ENCODE measurements around the gene RSU1.

The RSU1 gene

DNA sequence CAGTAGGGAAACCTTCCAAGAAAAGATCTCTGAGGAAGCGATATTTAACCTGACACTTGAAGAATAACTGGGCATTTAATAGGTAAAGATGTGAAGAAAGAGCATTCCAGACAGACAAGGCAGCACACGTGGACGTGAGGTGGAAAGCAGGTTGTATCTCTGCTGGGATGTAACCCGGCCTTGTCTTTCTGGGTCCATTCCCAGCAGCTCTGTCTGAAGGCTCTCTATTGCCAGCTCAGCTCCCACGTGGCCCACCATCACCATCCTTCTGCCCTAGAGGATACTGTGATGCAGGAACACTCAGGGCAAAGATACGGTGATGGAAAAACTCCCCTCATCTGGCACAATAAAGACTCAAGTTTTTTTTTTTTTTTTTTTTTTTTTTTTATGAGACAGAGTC lies 137.7 kb downstream of the RSU1 start:
- no peaks in the 10 kb centered on the region; the same call in 1 of the 2 replicates for H3K4me1 ChIP-seq (ENCODE audit: control insufficient read depth, insufficient read depth, low read length)
- no peak overlapping the region for H3K9ac ChIP-seq (ENCODE audit: low read depth, low read length)
- no peak overlapping the region for H3K27ac ChIP-seq (ENCODE audit: low read depth, low read length)
- no peaks in the 10 kb centered on the region for H3K36me3 ChIP-seq (ENCODE audit: control insufficient read depth, insufficient read depth, low read length)
- no peaks in the 10 kb centered on the region for H3K27me3 ChIP-seq (ENCODE audit: control insufficient read depth, insufficient read depth, low read length)
- no peak overlapping the region for H3K4me3 ChIP-seq (ENCODE audit: low read depth, low read length)
- H3K9me3 ChIP-seq (ENCODE audit: control insufficient read depth, insufficient read depth, low read length), result no peaks in the 10 kb centered on the region

DNA sequence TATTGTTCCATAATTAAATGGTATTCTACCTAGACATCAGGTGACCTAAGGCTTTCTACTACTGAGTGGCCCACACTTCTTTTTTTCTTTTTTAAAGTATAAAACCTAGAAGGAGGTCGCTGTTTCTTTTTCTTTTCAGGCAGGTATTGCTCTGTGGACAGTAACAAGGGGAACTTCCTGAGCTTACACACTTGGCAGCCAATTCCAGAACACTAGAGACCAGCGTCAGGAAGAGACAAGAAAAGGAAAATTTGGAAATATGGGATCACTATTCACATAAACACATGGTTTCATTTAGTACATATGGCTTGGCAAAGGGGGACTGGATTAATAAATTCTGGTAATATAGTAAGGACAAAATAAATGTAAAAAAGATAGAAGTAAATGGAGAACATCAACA lies 141.9 kb downstream of the RSU1 start:
- no peaks in the 10 kb centered on the region for H3K9me3 ChIP-seq (ENCODE audit: control insufficient read depth, insufficient read depth, low read length)
- no peaks in the 10 kb centered on the region for H3K27me3 ChIP-seq (ENCODE audit: control insufficient read depth, insufficient read depth, low read length)
- no peak overlapping the region for H3K4me3 ChIP-seq (ENCODE audit: low read depth, low read length)
- no peaks in the 10 kb centered on the region for H3K36me3 ChIP-seq (ENCODE audit: control insufficient read depth, insufficient read depth, low read length)
- H3K4me1 ChIP-seq (ENCODE audit: control insufficient read depth, insufficient read depth, low read length), result no peaks in the 10 kb centered on the region; the same call in 1 of the 2 replicates
- no peak overlapping the region for H3K9ac ChIP-seq (ENCODE audit: low read depth, low read length)
- no peak overlapping the region for H3K27ac ChIP-seq (ENCODE audit: low read depth, low read length)

DNA sequence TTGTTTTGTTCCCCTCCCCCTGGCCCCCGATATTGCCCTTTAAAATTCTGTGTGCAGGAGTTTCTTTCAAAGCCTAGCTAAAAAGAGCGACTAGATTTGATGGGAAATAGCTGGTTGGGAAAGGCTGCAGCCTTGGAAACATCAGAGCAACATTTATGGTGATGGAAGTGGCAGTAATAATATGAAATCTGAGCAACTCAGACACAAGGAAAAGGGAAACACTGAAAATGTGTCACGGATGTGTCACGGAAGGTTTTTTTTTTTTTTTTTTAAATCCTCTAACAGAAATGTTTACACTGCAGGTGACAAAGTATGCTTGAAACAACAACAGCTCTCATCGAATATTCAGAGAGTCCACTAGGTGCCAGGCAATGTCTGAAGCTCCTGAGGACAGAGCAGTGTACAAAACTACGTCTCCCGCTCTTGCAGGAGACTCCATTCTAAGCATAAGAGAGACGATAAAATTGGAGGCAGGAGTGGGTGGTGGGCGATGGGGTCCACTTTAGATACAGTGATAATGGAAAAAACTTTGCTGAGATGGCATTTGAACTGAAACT lies 143.0 kb downstream of the RSU1 start:
- Histone ChIP-seq H3K4me3 (ENCODE audit: low read depth, low read length) (no peak overlapping the region), H3K9me3 (ENCODE audit: control insufficient read depth, insufficient read depth, low read length) (no peaks in the 10 kb centered on the region), H3K9ac (ENCODE audit: low read depth, low read length) (no peak overlapping the region), H3K27ac (ENCODE audit: low read depth, low read length) (no peak overlapping the region), H3K27me3 (ENCODE audit: control insufficient read depth, insufficient read depth, low read length) (no peaks in the 10 kb centered on the region), H3K4me1 (ENCODE audit: control insufficient read depth, insufficient read depth, low read length) (no peaks in the 10 kb centered on the region; the same call in 1 of the 2 replicates), H3K36me3 (ENCODE audit: control insufficient read depth, insufficient read depth, low read length) (no peaks in the 10 kb centered on the region)

DNA sequence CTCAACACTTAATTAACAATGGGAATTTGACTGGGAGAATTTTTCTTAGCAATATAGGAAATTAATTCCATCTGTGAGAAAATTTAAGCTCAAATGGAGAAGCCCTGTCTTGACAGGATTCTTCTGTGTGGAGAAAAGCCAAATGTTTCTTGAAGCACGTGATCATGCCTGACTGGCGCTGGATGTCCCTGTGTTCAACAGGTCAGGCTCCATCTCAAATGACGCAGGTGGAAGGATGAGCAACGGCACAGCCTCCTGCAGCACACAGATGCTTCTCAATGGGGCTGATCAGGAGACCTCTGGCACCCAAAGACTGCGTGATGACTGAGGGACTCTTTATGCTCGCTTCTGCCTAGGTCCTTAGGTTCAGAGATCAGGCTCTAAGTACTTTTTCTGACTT lies 143.8 kb downstream of the RSU1 start:
- no peak overlapping the region for H3K9ac ChIP-seq (ENCODE audit: low read depth, low read length)
- H3K27me3 ChIP-seq (ENCODE audit: control insufficient read depth, insufficient read depth, low read length), result no peaks in the 10 kb centered on the region
- no peak overlapping the region for H3K27ac ChIP-seq (ENCODE audit: low read depth, low read length)
- no peaks in the 10 kb centered on the region for H3K9me3 ChIP-seq (ENCODE audit: control insufficient read depth, insufficient read depth, low read length)
- H3K4me3 ChIP-seq (ENCODE audit: low read depth, low read length), result no peak overlapping the region
- H3K36me3 ChIP-seq (ENCODE audit: control insufficient read depth, insufficient read depth, low read length), result no peaks in the 10 kb centered on the region
- H3K4me1 ChIP-seq (ENCODE audit: control insufficient read depth, insufficient read depth, low read length), result no peaks in the 10 kb centered on the region; the same call in 1 of the 2 replicates

DNA sequence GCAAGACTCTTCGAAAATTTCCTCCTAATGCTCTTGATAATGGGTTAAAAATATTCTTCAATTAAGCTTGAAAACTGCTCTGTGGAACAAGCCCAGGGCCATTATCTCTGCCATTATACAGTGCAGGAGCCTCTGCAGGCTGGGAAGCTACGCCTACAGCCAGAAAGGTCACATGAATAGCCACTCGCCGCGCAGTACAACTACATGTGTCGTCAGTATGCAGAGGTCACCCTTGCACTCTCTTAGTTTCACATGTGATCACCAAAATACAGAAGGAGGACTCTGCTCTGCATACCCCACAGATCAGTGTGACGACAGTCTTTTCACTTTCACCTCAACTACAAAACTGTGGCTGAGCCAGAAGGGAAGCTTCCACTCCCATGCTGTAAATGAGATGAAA lies 153.8 kb downstream of the RSU1 start:
- no peak overlapping the region for H3K9ac ChIP-seq (ENCODE audit: low read depth, low read length)
- no peaks in the 10 kb centered on the region for H3K27me3 ChIP-seq (ENCODE audit: control insufficient read depth, insufficient read depth, low read length)
- H3K4me1 ChIP-seq (ENCODE audit: control insufficient read depth, insufficient read depth, low read length), result no peaks in the 10 kb centered on the region
- no peak overlapping the region for H3K4me3 ChIP-seq (ENCODE audit: low read depth, low read length)
- no peak overlapping the region for H3K27ac ChIP-seq (ENCODE audit: low read depth, low read length)
- H3K9me3 ChIP-seq (ENCODE audit: control insufficient read depth, insufficient read depth, low read length), result no peaks in the 10 kb centered on the region
- H3K36me3 ChIP-seq (ENCODE audit: control insufficient read depth, insufficient read depth, low read length), result no peaks in the 10 kb centered on the region

DNA sequence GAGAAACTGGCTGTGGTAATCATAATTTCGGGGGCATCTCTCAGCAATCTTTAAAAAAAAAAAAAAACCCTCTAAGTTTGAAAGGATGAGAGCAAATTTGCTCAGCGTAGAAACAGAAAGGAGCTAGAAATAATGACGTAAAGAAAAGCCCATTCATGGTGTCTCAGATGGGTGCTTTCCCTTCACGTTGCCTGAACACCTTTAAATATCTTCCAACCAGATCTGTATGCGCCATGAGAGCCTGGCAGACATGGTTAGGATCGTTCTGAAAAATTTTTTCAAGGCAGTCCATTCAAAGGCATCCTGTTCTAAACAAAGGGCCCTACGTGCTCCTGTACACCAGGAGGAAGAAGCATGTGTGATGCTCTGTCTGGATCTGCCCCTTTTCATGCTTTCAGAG lies 154.3 kb downstream of the RSU1 start:
- H3K27me3 ChIP-seq (ENCODE audit: control insufficient read depth, insufficient read depth, low read length), result no peaks in the 10 kb centered on the region

DNA sequence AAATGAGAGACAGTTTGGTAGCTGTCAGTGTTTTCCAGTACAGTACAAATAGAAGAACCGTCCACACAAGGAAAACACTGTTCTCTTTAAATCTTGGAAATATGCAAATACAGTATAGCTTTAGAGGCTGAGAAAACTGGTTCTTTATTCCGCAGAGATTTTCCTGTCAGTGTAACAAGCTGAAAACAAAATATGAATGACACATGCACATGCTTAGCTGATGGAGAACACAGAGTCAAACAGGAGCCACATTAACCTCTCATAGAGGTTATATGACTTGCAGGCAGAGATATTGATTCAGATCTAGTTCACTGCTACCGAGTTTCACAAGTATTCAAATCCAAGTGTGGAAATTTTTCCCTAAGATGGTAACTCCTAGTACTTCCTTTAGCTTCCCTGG lies 160.3 kb downstream of the RSU1 start:
- H3K9me3 ChIP-seq (ENCODE audit: control insufficient read depth, insufficient read depth, low read length), result no peaks in the 10 kb centered on the region
- no peaks in the 10 kb centered on the region for H3K4me1 ChIP-seq (ENCODE audit: control insufficient read depth, insufficient read depth, low read length)
- H3K4me3 ChIP-seq (ENCODE audit: low read depth, low read length), result no peak overlapping the region
- no peaks in the 10 kb centered on the region for H3K27me3 ChIP-seq (ENCODE audit: control insufficient read depth, insufficient read depth, low read length)
- no peaks in the 10 kb centered on the region for H3K36me3 ChIP-seq (ENCODE audit: control insufficient read depth, insufficient read depth, low read length)
- no peak overlapping the region for H3K9ac ChIP-seq (ENCODE audit: low read depth, low read length)
- H3K27ac ChIP-seq (ENCODE audit: low read depth, low read length), result no peak overlapping the region

More for the DNA sequence above, 154.3 kb downstream of the RSU1 start:
- Histone ChIP-seq H3K36me3 (ENCODE audit: control insufficient read depth, insufficient read depth, low read length) (no peaks in the 10 kb centered on the region), H3K9me3 (ENCODE audit: control insufficient read depth, insufficient read depth, low read length) (no peaks in the 10 kb centered on the region), H3K9ac (ENCODE audit: low read depth, low read length) (no peak overlapping the region), H3K4me3 (ENCODE audit: low read depth, low read length) (no peak overlapping the region), H3K4me1 (ENCODE audit: control insufficient read depth, insufficient read depth, low read length) (no peaks in the 10 kb centered on the region), H3K27ac (ENCODE audit: low read depth, low read length) (no peak overlapping the region)

DNA sequence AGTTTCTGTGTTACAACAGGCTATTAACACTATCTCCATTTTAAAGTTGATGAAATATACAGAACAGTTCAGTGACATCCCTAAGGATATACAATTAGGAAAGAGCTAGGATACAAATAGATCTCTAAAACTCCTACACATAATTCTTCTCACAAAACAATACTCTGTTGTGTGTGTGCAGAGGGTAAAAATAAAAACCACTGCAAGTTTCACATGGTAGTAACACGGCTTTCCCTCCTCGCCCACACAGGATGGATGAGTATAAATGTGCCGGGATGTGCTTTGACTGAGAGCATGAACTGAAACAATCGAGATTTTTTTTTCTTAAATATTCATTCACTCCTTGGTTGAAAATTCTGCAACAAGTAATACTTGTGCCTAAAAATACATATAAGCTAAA lies 164.0 kb downstream of the RSU1 start:
- Histone ChIP-seq H3K27ac (ENCODE audit: low read depth, low read length) (no peak overlapping the region), H3K9me3 (ENCODE audit: control insufficient read depth, insufficient read depth, low read length) (no peaks in the 10 kb centered on the region), H3K9ac (ENCODE audit: low read depth, low read length) (no peak overlapping the region), H3K36me3 (ENCODE audit: control insufficient read depth, insufficient read depth, low read length) (no peaks in the 10 kb centered on the region), H3K4me1 (ENCODE audit: control insufficient read depth, insufficient read depth, low read length) (no peaks in the 10 kb centered on the region), H3K27me3 (ENCODE audit: control insufficient read depth, insufficient read depth, low read length) (no peaks in the 10 kb centered on the region), H3K4me3 (ENCODE audit: low read depth, low read length) (no peak overlapping the region)

DNA sequence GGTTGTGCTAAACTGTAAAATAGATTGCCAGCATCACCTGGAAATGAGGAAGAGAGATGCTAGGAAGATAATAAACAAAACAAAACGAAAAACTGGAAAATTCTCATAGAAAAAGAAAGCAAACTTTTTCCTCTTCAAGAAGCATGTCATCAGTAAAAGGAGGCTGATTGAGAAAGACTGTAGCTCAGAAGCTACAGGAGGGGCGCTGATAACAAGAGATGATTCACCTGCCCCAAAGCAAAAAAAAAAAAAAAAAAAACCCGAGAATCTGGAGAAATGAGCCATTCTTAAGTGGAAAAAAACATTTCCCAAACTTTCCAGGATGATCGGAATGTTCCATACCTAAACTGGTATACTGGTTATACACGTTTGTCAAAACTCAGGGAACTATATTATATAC lies 165.1 kb downstream of the RSU1 start:
- no peaks in the 10 kb centered on the region for H3K36me3 ChIP-seq (ENCODE audit: control insufficient read depth, insufficient read depth, low read length)
- H3K9me3 ChIP-seq (ENCODE audit: control insufficient read depth, insufficient read depth, low read length), result no peaks in the 10 kb centered on the region
- H3K27ac ChIP-seq (ENCODE audit: low read depth, low read length), result no peak overlapping the region
- H3K27me3 ChIP-seq (ENCODE audit: control insufficient read depth, insufficient read depth, low read length), result no peaks in the 10 kb centered on the region
- no peak overlapping the region for H3K4me3 ChIP-seq (ENCODE audit: low read depth, low read length)
- H3K4me1 ChIP-seq (ENCODE audit: control insufficient read depth, insufficient read depth, low read length), result no peaks in the 10 kb centered on the region
- H3K9ac ChIP-seq (ENCODE audit: low read depth, low read length), result no peak overlapping the region

DNA sequence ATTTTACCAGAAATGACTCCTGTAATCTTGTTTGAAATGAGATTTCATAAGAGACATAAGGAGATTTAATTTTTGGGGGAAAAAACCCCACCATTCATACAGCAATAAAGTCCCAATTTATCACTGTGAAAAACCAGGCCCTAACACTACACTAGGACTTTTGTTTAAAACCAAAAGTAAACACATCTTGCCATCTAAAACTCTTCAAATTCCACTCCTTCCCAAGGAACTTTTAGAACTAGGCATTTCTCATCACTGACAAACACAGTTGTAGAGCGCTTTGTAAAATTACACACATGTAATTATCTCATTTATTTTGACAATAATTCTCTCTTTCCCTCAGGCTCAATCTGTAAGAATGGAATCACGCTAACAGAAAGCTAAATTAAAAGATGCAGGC lies 167.5 kb downstream of the RSU1 start:
- Histone ChIP-seq H3K27ac (ENCODE audit: low read depth, low read length) (no peak overlapping the region), H3K4me1 (ENCODE audit: control insufficient read depth, insufficient read depth, low read length) (no peaks in the 10 kb centered on the region), H3K9ac (ENCODE audit: low read depth, low read length) (no peak overlapping the region), H3K4me3 (ENCODE audit: low read depth, low read length) (no peak overlapping the region), H3K27me3 (ENCODE audit: control insufficient read depth, insufficient read depth, low read length) (no peaks in the 10 kb centered on the region), H3K9me3 (ENCODE audit: control insufficient read depth, insufficient read depth, low read length) (no peaks in the 10 kb centered on the region), H3K36me3 (ENCODE audit: control insufficient read depth, insufficient read depth, low read length) (no peaks in the 10 kb centered on the region)

DNA sequence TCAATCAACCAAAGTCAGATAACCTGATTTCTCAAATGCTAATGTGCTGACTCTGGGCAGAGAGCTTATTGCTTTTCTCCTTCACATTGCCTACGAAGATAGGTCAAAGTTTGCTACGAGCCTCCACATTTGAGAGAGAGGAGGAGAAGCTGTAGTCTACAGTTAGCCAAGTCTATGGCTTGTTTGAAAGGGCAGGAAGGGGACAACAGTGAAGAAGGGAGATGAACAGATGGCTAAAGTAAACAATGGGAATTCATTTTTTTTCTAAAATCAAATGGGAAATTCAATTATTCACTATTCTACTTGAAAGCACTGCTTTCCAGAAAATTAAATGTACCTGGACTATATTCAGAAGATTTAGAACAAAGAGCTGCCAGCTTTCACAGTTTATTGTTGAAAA lies 168.9 kb downstream of the RSU1 start:
- Histone ChIP-seq H3K9me3 (ENCODE audit: control insufficient read depth, insufficient read depth, low read length) (no peaks in the 10 kb centered on the region), H3K27ac (ENCODE audit: low read depth, low read length) (no peak overlapping the region), H3K27me3 (ENCODE audit: control insufficient read depth, insufficient read depth, low read length) (no peaks in the 10 kb centered on the region), H3K9ac (ENCODE audit: low read depth, low read length) (no peak overlapping the region), H3K4me3 (ENCODE audit: low read depth, low read length) (no peak overlapping the region), H3K36me3 (ENCODE audit: control insufficient read depth, insufficient read depth, low read length) (no peaks in the 10 kb centered on the region), H3K4me1 (ENCODE audit: control insufficient read depth, insufficient read depth, low read length) (peaks cover 4% of the 10 kb centered on the region; the same call in 1 of the 2 replicates)

All from HUES48 (cell line).